A673 (cell line): ENCODE measurements around the gene ABCD3. TPM values are rescaled to one million over a fixed set of nuclear protein-coding genes. Genes with fewer than 3 reads are reported as not detected.
"Not testable (repeated sequence)": the region's sequence is repeated elsewhere in the genome, so short reads cannot be mapped to it uniquely, and the experiment has no call there.

ENCODE experiments used
- BruUV-seq: library from RNA; stranded (reverse); fragments of 400-500 nt; replicated peaks from 2 replicates; lab custom pipeline; 2021; lab: Mats Ljungman, UMichigan
- CTCF ChIA-PET: fragments of 300-600 bp; sonication (Branson Sonifier 250); formaldehyde crosslinking; loops from one replicate; lab custom pipeline; 2022; ENCODE audit warnings: antibody characterized with exemption; lab: Charles Lee
- POLR2A ChIA-PET: fragments of 300-600 bp; sonication (Branson Sonifier 250); formaldehyde crosslinking; loops from one replicate; lab custom pipeline; 2022; ENCODE audit warnings: antibody characterized with exemption; ENCODE audit not compliant: low non-redundant PET; lab: Charles Lee
- DNase-seq: peaks from one replicate; pipeline ENCODE4 v3.0.0-alpha.2; 2015; ENCODE audit warnings: low spot score
- H3K27ac ChIP-seq: fragments of 200-600 bp; sonication (generic); 2 replicates; pipeline ENCODE4 v1.5.1; 2016; ENCODE audit warnings: mixed run types, low read depth, mild to moderate bottlenecking, mixed read lengths, antibody characterized with exemption, low read length; ENCODE audit not compliant: poor library complexity, severe bottlenecking
- H3K27me3 ChIP-seq: fragments of 200-600 bp; sonication (generic); replicated peaks from 2 replicates; pipeline ENCODE4 v1.6.1; 2017; ENCODE audit warnings: mixed run types, low read depth, mild to moderate bottlenecking, mixed read lengths, antibody characterized with exemption, low read length; ENCODE audit not compliant: insufficient read depth, poor library complexity
- H3K36me3 ChIP-seq: fragments of 200-600 bp; sonication (generic); 2 replicates; pipeline ENCODE4 v1.6.1; 2016; ENCODE audit warnings: mixed run types, mild to moderate bottlenecking, mixed read lengths, antibody characterized with exemption, low read length; ENCODE audit not compliant: insufficient read depth, poor library complexity, severe bottlenecking
- H3K4me1 ChIP-seq: fragments of 200-600 bp; sonication (generic); 2 replicates; pipeline ENCODE4 v1.6.1; 2017; ENCODE audit warnings: mixed run types, mild to moderate bottlenecking, mixed read lengths, antibody characterized with exemption, low read length; ENCODE audit not compliant: insufficient read depth, poor library complexity, severe bottlenecking
- H3K4me3 ChIP-seq: fragments of 200-600 bp; sonication (generic); 2 replicates; pipeline ENCODE4 v1.5.1; 2016; ENCODE audit warnings: low read depth, mixed run types, mild to moderate bottlenecking, mixed read lengths, low read length; ENCODE audit not compliant: poor library complexity, severe bottlenecking
- H3K9me3 ChIP-seq: fragments of 200-600 bp; sonication (generic); 2 replicates; pipeline ENCODE4 v1.6.1; 2016; ENCODE audit warnings: mixed run types, low read depth, mild to moderate bottlenecking, mixed read lengths, antibody characterized with exemption, low read length; ENCODE audit not compliant: poor library complexity, severe bottlenecking
- CTCF ChIP-seq: fragments of 300-800, 200-600 bp; sonication (generic); conservative IDR thresholded peaks from 2 replicates; pipeline ENCODE4 v1.5.1; 2017; ENCODE audit warnings: low read depth, mild to moderate bottlenecking, antibody characterized with exemption, low read length, moderate library complexity, mixed read lengths
- EZH2 ChIP-seq: fragments of 200-600 bp; sonication (generic); IDR thresholded peaks from 2 replicates; pipeline ENCODE4 v1.6.1; 2017; ENCODE audit warnings: borderline replicate concordance, low read depth, mild to moderate bottlenecking, mixed read lengths, antibody characterized with exemption, low read length; ENCODE audit not compliant: poor library complexity, severe bottlenecking
- intact Hi-C: fragments of 100-400 bp; cut with micrococcal nuclease; formaldehyde crosslinking; loops from one replicate; pipeline ENCODE4 v1.10.0; 2022; ENCODE audit not compliant: unreplicated experiment
- total RNA-seq: library from RNA; stranded (reverse); gene quantifications from 2 replicates; pipeline ENCODE4 v1.2.3, GENCODE V29; 2021

Gene ABCD3
- total RNA-seq, 1 experiment from 2014 or later: 65.0 TPM

DNA sequence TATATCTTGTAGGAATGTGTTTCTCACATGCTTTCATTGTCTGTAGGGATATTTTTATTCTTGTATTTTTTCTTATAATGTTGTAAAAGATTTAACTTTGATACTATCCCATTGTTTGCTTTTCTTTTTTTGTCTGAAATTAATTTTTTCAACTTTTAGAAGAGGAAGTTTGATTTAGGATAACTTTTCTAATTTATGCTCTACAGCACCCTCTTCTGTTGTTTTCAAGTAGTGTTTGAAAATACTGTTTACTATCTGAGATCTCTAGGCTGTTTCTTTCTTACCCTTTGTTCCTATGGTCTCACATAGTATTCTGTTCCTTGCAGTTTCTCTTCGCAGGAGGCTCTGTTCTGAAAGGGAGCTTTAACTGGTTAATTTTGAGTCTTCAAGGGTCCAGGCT is 21.9 kb downstream of the ABCD3 start:
- Histone ChIP-seq H3K27me3 (no peaks in the 10 kb centered on the region), H3K4me1 (no peaks in the 10 kb centered on the region), H3K27ac (no peak overlapping the region), H3K4me3 (no peak overlapping the region), H3K36me3 (no peaks in the 10 kb centered on the region), H3K9me3 (peaks cover 17% of the 10 kb centered on the region)
- ChIA-PET POLR2A (no interaction called here), CTCF (no interaction called here)
- intact Hi-C loops: no loop called here
- no peak for TF ChIP-seq EZH2
- peak; percentile 32; the same call in 1 of the 2 replicates for TF ChIP-seq CTCF
- no TSS peak for BruUV-seq
- no peak for DNase-seq

GRCh38 chr1:94443067-94443466 is 24.9 kb downstream of the ABCD3 start:
- POLR2A ChIA-PET, BruUV-seq, CTCF ChIA-PET: not testable (repeated sequence)

DNA sequence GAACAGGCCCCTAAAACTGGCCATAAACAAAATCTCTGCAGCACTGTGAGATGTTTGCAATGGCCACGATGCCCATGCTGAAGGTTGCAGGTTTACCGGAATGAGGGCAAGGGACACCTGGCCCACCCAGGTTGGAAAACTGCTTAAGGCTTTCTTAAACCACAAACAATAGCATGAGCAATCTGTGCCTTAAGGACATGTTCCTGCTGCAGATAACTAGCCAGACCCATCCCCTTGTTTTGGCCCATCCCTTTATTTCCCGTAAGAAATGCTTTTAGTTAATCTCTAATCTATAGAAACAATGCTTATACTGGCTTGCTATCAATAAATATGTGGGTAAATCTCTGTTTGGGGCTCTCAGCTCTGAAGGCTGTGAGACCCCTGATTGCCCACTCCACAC is 26.6 kb downstream of the ABCD3 start:
- H3K4me3 ChIP-seq, CTCF ChIA-PET, intact Hi-C loops, H3K27ac ChIP-seq, H3K27me3 ChIP-seq, DNase-seq, H3K36me3 ChIP-seq, H3K4me1 ChIP-seq, BruUV-seq, POLR2A ChIA-PET: not testable (repeated sequence)
- H3K9me3 ChIP-seq: peaks cover 22% of the 10 kb centered on the region

More at GRCh38 chr1:94443067-94443466, 24.9 kb downstream of the ABCD3 start:
- intact Hi-C loops, H3K4me3 ChIP-seq, DNase-seq, H3K27me3 ChIP-seq, H3K4me1 ChIP-seq, H3K27ac ChIP-seq, H3K36me3 ChIP-seq: not testable (repeated sequence)
- peaks cover 13% of the 10 kb centered on the region for H3K9me3 ChIP-seq

DNA sequence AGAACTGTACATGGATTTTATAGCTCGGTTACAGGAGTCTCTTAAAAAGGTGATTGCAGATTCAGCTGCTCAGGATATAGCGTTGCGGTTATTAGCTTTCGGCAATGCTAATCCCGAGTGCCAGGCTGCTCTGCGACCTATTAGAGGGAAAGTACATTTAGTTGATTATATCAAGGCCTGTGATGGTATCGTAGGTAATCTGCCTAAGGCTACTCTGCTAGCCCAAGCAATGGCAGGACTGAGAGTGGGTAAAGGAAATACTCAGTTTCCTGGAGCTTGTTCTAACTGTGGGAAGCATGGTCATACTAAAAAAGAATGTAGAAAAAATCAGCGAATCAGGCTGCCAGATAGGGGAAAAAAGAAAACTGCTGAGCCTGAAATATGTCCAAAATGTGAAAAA is 27.5 kb downstream of the ABCD3 start:
- DNase-seq, POLR2A ChIA-PET, H3K4me3 ChIP-seq, H3K27me3 ChIP-seq, H3K36me3 ChIP-seq, BruUV-seq, H3K4me1 ChIP-seq, intact Hi-C loops, H3K27ac ChIP-seq, CTCF ChIA-PET: not testable (repeated sequence)
- H3K9me3 ChIP-seq: peaks cover 29% of the 10 kb centered on the region

DNA sequence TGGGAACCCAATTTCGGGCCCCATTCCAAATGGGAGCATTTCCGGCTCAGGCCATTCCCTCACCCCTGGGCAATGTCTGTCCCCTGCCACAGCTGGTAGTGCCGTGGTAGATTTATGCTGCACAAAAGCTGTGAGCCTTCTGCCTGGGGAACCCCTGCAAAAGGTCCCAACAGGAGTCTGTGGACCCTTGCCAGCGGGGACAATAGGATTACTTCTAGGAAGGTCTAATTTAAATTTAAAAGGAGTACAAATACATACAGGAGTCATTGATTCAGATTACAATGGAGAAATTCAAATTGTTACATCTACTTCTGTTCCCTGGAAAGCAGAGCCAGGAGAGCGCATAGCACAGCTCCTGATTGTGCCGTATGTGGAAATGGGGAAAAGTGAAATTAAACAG is 28.0 kb downstream of the ABCD3 start:
- H3K27ac ChIP-seq, intact Hi-C loops, H3K27me3 ChIP-seq, CTCF ChIA-PET, POLR2A ChIA-PET, BruUV-seq, H3K4me1 ChIP-seq, H3K4me3 ChIP-seq, DNase-seq: not testable (repeated sequence)
- peaks cover 14% of the 10 kb centered on the region for H3K36me3 ChIP-seq
- peaks cover 33% of the 10 kb centered on the region for H3K9me3 ChIP-seq

- peaks cover 41% of the 10 kb centered on the region for H3K9me3 ChIP-seq
- CTCF ChIA-PET, H3K4me3 ChIP-seq, DNase-seq, POLR2A ChIA-PET, H3K27ac ChIP-seq, intact Hi-C loops, H3K4me1 ChIP-seq, H3K27me3 ChIP-seq, BruUV-seq: not testable (repeated sequence)
- peaks cover 17% of the 10 kb centered on the region for H3K36me3 ChIP-seq
These were observed 30.6 kb downstream of the ABCD3 start for GRCh38 chr1:94448741-94449140.
